Esophagus squamous epithelium (tissue), 4 donors: ENCODE results near the gene KCNJ12.

Experiments used
- CTCF ChIP-seq, 6 experiments: fragments of 450-650 bp in 4 of 6; fragments of 200-600 bp in 2 of 6; sonication (generic) in 2 of 6; IDR thresholded peaks; one replicate each; pipeline ENCODE4 v1.5.1; 2016 to 2019; ENCODE audit warnings: antibody characterized with exemption in 6 of 6, mild to moderate bottlenecking in 4 of 6, moderate library complexity in 4 of 6
- POLR2A ChIP-seq, 4 donors: fragments of 450-650 bp; IDR thresholded peaks; one replicate each; pipeline ENCODE4 v1.6.1; 2017; ENCODE audit warnings: antibody characterized with exemption in 4 of 4, mild to moderate bottlenecking in 4 of 4, moderate library complexity in 3 of 4

GRCh38 chr17:21388944-21389343 is 12.8 kb downstream of the KCNJ12 start:
- TF ChIP-seq CTCF (IDR thresholded peaks at IDR 0.05): no peak
- TF ChIP-seq POLR2A (IDR thresholded peaks at IDR 0.05): no peak
